Activated CD4-positive, alpha-beta T cell treated with anti-CD3 and anti-CD28 coated beads for 36 hours (primary cell): ENCODE results near the gene TET1. TPM values are rescaled to one million over a fixed set of nuclear protein-coding genes. Genes with fewer than 3 reads are reported as not detected.
"Not testable (repeated sequence)": the region's sequence is repeated elsewhere in the genome, so short reads cannot be mapped to it uniquely, and the experiment has no call there.

Experiments used
- ATAC-seq: fragments of 200-7000 bp; cut with Tn5 transposase; one replicate; pipeline ENCODE4 v1.10.0; 2021; ENCODE audit warnings: mild to moderate bottlenecking, moderate library complexity
- CTCF ChIA-PET: fragments of 350-600 bp; sonication (Branson Sonifier 250); formaldehyde crosslinking; loops from one replicate; lab custom pipeline; 2021; ENCODE audit warnings: antibody characterized with exemption; lab: Charles Lee
- POLR2A ChIA-PET: fragments of 350-600 bp; sonication (Branson Sonifier 250); formaldehyde crosslinking; loops from one replicate; lab custom pipeline; 2021; ENCODE audit warnings: antibody characterized with exemption, inconsistent platforms; lab: Charles Lee
- DNase-seq: peaks from one replicate; pipeline ENCODE4 v3.0.0-alpha.2; 2020
- H3K27ac Mint-ChIP-seq: one replicate; pipeline ENCODE4 v1.8.0; 2021; ENCODE audit warnings: mixed read lengths
- H3K27me3 Mint-ChIP-seq: one replicate; pipeline ENCODE4 v1.8.0; 2021; ENCODE audit warnings: mixed read lengths
- H3K36me3 Mint-ChIP-seq: one replicate; pipeline ENCODE4 v1.8.0; 2021; ENCODE audit warnings: low read depth, mixed read lengths
- H3K4me1 Mint-ChIP-seq: one replicate; pipeline ENCODE4 v1.8.0; 2021; ENCODE audit warnings: mixed read lengths
- H3K4me3 Mint-ChIP-seq: one replicate; pipeline ENCODE4 v1.8.0; 2021; ENCODE audit warnings: mild to moderate bottlenecking, moderate library complexity, mixed read lengths
- H3K9me3 Mint-ChIP-seq: one replicate; pipeline ENCODE4 v1.8.0; 2021; ENCODE audit warnings: low read depth, mixed read lengths
- intact Hi-C, 2 experiments: fragments of 100-400 bp; cut with DNase I in 1 of 2; cut with micrococcal nuclease in 1 of 2; formaldehyde crosslinking; loops; one replicate each; pipeline versions ENCODE4 v1.14.2 to v1.15.1; 2022 to 2024; cut with DNase I, micrococcal nuclease
- total RNA-seq, 2 experiments: library from RNA; stranded (reverse); gene quantifications; one replicate each; pipeline ENCODE4 v1.2.3, GENCODE V29; 2021

TET1 gene
- total RNA-seq, 2 experiments from 2014 or later, result 0.71 to 1.3 TPM

DNA sequence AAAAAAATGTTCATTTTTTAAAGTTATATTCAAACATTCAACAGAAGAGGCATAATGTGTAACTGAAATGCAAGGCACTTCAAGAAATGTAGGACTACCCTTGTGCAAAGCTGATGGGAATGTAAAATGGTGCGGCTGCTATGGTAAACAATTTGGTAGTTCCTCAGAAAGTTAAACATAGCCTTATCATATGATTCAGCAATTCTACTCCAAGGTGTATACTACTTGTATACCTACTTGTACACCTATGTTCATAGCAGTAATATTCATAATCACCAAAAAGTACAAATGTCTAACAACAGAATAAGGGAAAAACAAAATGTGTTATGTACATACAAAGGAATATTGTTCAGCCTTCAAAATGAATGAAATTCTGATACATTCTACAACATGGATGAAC, 37.3 kb downstream of the TET1 start:
- H3K4me3 Mint-ChIP-seq, result no peak overlapping the region
- peaks cover 25% of the 10 kb centered on the region for H3K4me1 Mint-ChIP-seq
- H3K9me3 Mint-ChIP-seq, result no peaks in the 10 kb centered on the region
- ATAC-seq (no peak), DNase-seq (no peak)
- ChIA-PET POLR2A (no interaction called here), CTCF (interaction anchor here (0.6 kb wide), 1 partner anchor 47 kb away, joined by 3 read pairs; no protein-coding TSS in a partner anchor)
- no peaks in the 10 kb centered on the region for H3K27me3 Mint-ChIP-seq
- no peak overlapping the region for H3K27ac Mint-ChIP-seq
- no peaks in the 10 kb centered on the region for H3K36me3 Mint-ChIP-seq
- intact Hi-C loops, result no loop called here

GRCh38 chr10:68598978-68599770, 39.0 kb downstream of the TET1 start:
- H3K27me3 Mint-ChIP-seq, result no peaks in the 10 kb centered on the region
- H3K4me3 Mint-ChIP-seq, result no peak overlapping the region
- ChIA-PET POLR2A (no interaction called here), CTCF (no interaction called here)
- intact Hi-C loops, result no loop called here
- no peaks in the 10 kb centered on the region for H3K9me3 Mint-ChIP-seq
- peak overlapping the region; percentile 11 for H3K27ac Mint-ChIP-seq
- no peaks in the 10 kb centered on the region for H3K36me3 Mint-ChIP-seq
- peaks cover 26% of the 10 kb centered on the region for H3K4me1 Mint-ChIP-seq
- ATAC-seq, result no peak
- DNase-seq, result peak; percentile 11

DNA sequence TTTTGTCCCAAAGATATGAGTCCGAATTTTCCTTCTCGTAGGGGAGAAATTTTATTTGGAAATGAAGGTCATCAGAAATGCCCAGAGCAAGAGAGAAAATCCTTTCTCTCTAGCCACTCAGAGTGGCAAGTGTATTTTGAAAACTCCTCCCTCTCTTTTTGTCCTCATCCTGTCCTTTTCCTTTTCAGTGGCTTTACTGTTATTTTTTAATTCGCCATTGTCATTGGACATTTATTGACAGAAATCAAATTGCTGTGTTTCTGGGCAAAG, 39.6 kb downstream of the TET1 start:
- peak overlapping the region; percentile 80 for H3K4me3 Mint-ChIP-seq
- H3K9me3 Mint-ChIP-seq, result no peaks in the 10 kb centered on the region
- ChIA-PET CTCF (interaction anchor here (1.2 kb wide), 1 partner anchor 8 kb away, joined by 5 read pairs; no protein-coding TSS in a partner anchor), POLR2A (no interaction called here)
- ATAC-seq (no peak), DNase-seq (no peak)
- H3K27me3 Mint-ChIP-seq, result no peaks in the 10 kb centered on the region
- H3K4me1 Mint-ChIP-seq, result peaks cover 26% of the 10 kb centered on the region
- peak overlapping the region; percentile 95 for H3K27ac Mint-ChIP-seq
- intact Hi-C loops, result loop anchor here (1.0 to 5.0 kb wide), 3 partner anchors 37 to 121 kb away; partner anchors contain the start of genes TET1 (in 2 of the 2) and CCAR1 (in 1 of the 2)
- H3K36me3 Mint-ChIP-seq, result no peaks in the 10 kb centered on the region

DNA sequence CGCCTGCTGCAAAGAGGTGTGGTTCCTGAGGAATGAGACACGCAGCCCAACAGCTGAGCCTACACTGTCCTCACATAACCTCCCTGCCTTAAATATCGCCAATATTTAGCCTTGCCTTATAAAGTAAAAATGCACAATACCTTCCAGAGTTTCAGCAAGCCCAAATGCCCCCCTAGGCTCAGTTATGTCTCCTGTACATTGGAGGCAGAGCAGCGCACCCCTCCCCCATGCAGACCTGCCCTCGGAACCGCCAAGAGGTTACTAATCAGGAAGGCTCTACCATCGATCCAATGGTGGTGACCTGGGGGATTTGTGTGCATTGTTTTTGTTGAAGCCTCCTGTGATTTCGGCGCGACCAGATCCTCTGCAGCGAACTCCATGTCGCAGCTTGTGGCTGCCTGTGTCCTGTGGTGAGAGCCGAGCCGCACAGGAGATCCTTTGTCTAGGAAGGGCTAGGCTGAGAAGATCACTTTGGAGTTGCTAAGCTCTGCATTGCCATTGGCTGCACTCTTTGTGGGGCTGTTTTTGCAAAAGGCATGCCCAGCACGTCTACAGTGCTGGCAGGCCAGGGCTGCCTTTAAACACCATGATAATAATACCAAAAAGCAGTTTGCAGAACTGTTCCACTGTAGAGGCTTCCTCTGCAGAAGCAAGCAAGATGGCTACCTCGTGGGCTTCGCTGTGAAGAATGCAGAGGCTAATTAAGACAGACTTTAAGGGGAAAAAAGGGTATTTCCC, 40.1 kb downstream of the TET1 start:
- Mint-ChIP-seq H3K9me3 (no peaks in the 10 kb centered on the region), H3K4me1 (peaks cover 26% of the 10 kb centered on the region), H3K27me3 (no peaks in the 10 kb centered on the region), H3K27ac (peak overlapping the region; percentile 95), H3K4me3 (peak overlapping the region; percentile 80), H3K36me3 (no peaks in the 10 kb centered on the region)
- CTCF ChIA-PET, result interaction anchor here (0.6 to 1.5 kb wide), 7 partner anchors 9 to 299 kb away, joined by 3 to 8 read pairs (median 3); no protein-coding TSS in a partner anchor
- intact Hi-C loops, result loop anchor here (1.0 to 5.0 kb wide), 3 partner anchors 38 to 121 kb away; partner anchors contain the start of genes TET1 (in 2 of the 2) and CCAR1 (in 1 of the 2)
- ATAC-seq (peak; percentile 88), DNase-seq (peak; percentile 73)
- POLR2A ChIA-PET, result no interaction called here

- no peaks in the 10 kb centered on the region for H3K27me3 Mint-ChIP-seq
- H3K27ac Mint-ChIP-seq, result peak overlapping the region; percentile 59
- intact Hi-C loops, result loop anchor here (2.0 to 5.0 kb wide), 2 partner anchors 39 to 119 kb away; partner anchors contain the start of genes CCAR1 (in 1 of the 2) and TET1 (in 1 of the 2)
- H3K4me1 Mint-ChIP-seq, result peaks cover 26% of the 10 kb centered on the region
- CTCF ChIA-PET, result interaction anchor here (0.5 to 1.6 kb wide), 5 partner anchors 14 to 295 kb away, joined by 3 to 8 read pairs (median 4); no protein-coding TSS in a partner anchor
- no peaks in the 10 kb centered on the region for H3K9me3 Mint-ChIP-seq
- H3K36me3 Mint-ChIP-seq, result no peaks in the 10 kb centered on the region
- POLR2A ChIA-PET, result no interaction called here
- ATAC-seq (no peak), DNase-seq (no peak)
- H3K4me3 Mint-ChIP-seq, result peak overlapping the region; percentile 80
These were observed 41.5 kb downstream of the TET1 start for GRCh38 chr10:68601501-68602265.

- POLR2A ChIA-PET, result interaction anchor here (0.6 kb wide), 1 partner anchor 302 kb away, joined by 3 read pairs; no protein-coding TSS in a partner anchor
- H3K27me3 Mint-ChIP-seq, result no peaks in the 10 kb centered on the region
These were observed 42.3 kb downstream of the TET1 start for GRCh38 chr10:68602434-68602833.

GRCh38 chr10:68603766-68604165, 43.6 kb downstream of the TET1 start:
- ChIA-PET POLR2A (no interaction called here), CTCF (interaction anchor here (0.6 to 1.7 kb wide), 4 partner anchors 8 to 293 kb away, joined by 3 to 5 read pairs (median 4); no protein-coding TSS in a partner anchor)
- intact Hi-C loops, result loop anchor here in 1 of 2 experiments (5.0 kb wide), 1 partner anchor 41 kb away; the partner anchor contains the start of gene TET1
- no peak for ATAC-seq
- no peaks in the 10 kb centered on the region for H3K9me3 Mint-ChIP-seq
- H3K27me3 Mint-ChIP-seq, result no peaks in the 10 kb centered on the region
- DNase-seq, result no peak
- H3K36me3 Mint-ChIP-seq, result no peaks in the 10 kb centered on the region
- H3K27ac Mint-ChIP-seq, result no peak overlapping the region
- no peak overlapping the region for H3K4me3 Mint-ChIP-seq
- H3K4me1 Mint-ChIP-seq, result peaks cover 26% of the 10 kb centered on the region

More at GRCh38 chr10:68602434-68602833, 42.3 kb downstream of the TET1 start:
- intact Hi-C loops, result loop anchor here in 1 of 2 experiments (5.0 kb wide), 1 partner anchor 40 kb away; the partner anchor contains the start of gene TET1
- no peak for ATAC-seq
- H3K9me3 Mint-ChIP-seq, result no peaks in the 10 kb centered on the region
- H3K36me3 Mint-ChIP-seq, result no peaks in the 10 kb centered on the region
- no peak overlapping the region for H3K27ac Mint-ChIP-seq
- CTCF ChIA-PET, result interaction anchor here (1.6 kb wide), 1 partner anchor 21 kb away, joined by 4 read pairs; no protein-coding TSS in a partner anchor
- no peak overlapping the region for H3K4me3 Mint-ChIP-seq
- H3K4me1 Mint-ChIP-seq, result peaks cover 26% of the 10 kb centered on the region
- DNase-seq, result no peak

DNA sequence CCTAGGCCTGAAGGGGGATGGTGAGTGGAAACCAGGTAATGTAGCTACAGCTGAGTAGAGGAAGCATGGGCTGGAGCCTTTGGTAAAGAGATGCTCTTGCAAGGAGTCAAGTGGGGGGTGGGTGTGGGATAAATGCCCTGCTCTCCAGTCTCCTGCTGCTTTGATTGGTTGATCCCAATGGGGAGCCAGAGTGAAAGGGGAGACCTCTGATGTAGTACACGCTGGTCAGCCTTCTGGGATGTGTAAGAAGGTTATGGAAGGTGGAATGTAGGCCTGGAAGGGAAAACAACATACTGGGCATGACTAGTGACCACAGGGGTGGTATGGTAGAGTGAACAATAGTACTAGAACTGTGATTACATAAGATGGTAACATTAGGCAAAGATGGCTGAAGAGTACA, 44.3 kb downstream of the TET1 start:
- POLR2A ChIA-PET, result no interaction called here

GRCh38 chr10:68606918-68607317, 46.8 kb downstream of the TET1 start:
- Mint-ChIP-seq H3K9me3 (no peaks in the 10 kb centered on the region), H3K4me1 (peaks cover 6% of the 10 kb centered on the region), H3K27me3 (no peaks in the 10 kb centered on the region), H3K36me3 (no peaks in the 10 kb centered on the region), H3K4me3 (no peak overlapping the region), H3K27ac (no peak overlapping the region)
- intact Hi-C loops, result no loop called here
- DNase-seq (no peak), ATAC-seq (no peak)
- POLR2A ChIA-PET, result no interaction called here
- CTCF ChIA-PET, result no interaction called here

More for the DNA sequence above, 44.3 kb downstream of the TET1 start:
- ATAC-seq (no peak), DNase-seq (no peak)
- H3K4me3 Mint-ChIP-seq, result no peak overlapping the region
- peaks cover 26% of the 10 kb centered on the region for H3K4me1 Mint-ChIP-seq
- no peaks in the 10 kb centered on the region for H3K36me3 Mint-ChIP-seq
- no peaks in the 10 kb centered on the region for H3K9me3 Mint-ChIP-seq
- CTCF ChIA-PET, result interaction anchor here (1.6 to 1.7 kb wide), 2 partner anchors 9 to 11 kb away, joined by 3 to 4 read pairs; no protein-coding TSS in a partner anchor
- H3K27ac Mint-ChIP-seq, result no peak overlapping the region
- H3K27me3 Mint-ChIP-seq, result no peaks in the 10 kb centered on the region
- intact Hi-C loops, result loop anchor here in 1 of 2 experiments (5.0 kb wide), 1 partner anchor 42 kb away; the partner anchor contains the start of gene TET1

GRCh38 chr10:68610023-68610422, 49.9 kb downstream of the TET1 start:
- H3K36me3 Mint-ChIP-seq, H3K9me3 Mint-ChIP-seq, intact Hi-C loops, H3K4me1 Mint-ChIP-seq, DNase-seq, H3K27me3 Mint-ChIP-seq, ATAC-seq, POLR2A ChIA-PET, H3K4me3 Mint-ChIP-seq, H3K27ac Mint-ChIP-seq: not testable (repeated sequence)
- CTCF ChIA-PET, result interaction anchor here (1.1 kb wide), 1 partner anchor 9 kb away, joined by 3 read pairs; no protein-coding TSS in a partner anchor
